ENCODE measurements around the gene STIM1.

The STIM1 gene

DNA sequence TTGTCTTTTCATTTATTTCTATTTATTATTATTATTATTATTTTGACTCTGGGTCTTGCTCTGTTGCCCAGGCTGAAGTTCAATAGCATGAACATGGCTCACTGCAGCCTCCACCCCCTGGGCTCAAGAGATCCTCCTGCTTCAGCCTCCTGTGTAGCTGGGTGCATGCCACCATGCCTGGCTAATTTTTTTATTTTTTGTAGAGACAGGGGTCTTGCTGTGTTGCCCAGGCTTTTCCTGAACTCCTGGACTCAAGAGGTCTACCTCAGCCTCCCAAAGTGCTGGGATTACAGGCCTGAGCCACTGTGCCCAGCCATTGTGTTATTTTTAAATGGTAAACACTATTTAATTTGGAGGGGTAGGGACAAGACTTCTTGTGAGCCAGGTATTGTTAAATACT is 215.9 kb downstream of the STIM1 start:
- no peak for DNase-seq (ENCODE audit: low read depth)

- DNase-seq (ENCODE audit: low read depth) = no peak
These were observed 216.4 kb downstream of the STIM1 start for GRCh38 chr11:4071914-4072313.

- DNase-seq (ENCODE audit: low read depth) = peak; percentile 12
These were observed 217.3 kb downstream of the STIM1 start for GRCh38 chr11:4072668-4073285.

GRCh38 chr11:4074266-4074665 is 218.8 kb downstream of the STIM1 start:
- DNase-seq (ENCODE audit: low read depth) = no peak

GRCh38 chr11:4076774-4077173 is 221.3 kb downstream of the STIM1 start:
- no peak for DNase-seq (ENCODE audit: low read depth)

DNA sequence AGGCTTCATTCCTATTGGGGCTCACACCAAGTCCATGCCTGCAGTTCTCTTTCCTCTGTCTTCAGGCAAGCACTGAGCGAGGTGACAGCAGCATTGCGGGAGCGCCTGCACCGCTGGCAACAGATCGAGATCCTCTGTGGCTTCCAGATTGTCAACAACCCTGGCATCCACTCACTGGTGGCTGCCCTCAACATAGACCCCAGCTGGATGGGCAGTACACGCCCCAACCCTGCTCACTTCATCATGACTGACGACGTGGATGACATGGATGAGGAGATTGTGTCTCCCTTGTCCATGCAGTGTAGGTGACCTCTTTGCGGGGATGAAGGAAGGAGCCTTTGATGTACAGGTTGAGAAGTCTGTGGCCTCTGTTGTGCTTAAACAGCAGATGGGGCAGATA is 227.7 kb downstream of the STIM1 start:
- DNase-seq (ENCODE audit: low read depth) = no peak

DNA sequence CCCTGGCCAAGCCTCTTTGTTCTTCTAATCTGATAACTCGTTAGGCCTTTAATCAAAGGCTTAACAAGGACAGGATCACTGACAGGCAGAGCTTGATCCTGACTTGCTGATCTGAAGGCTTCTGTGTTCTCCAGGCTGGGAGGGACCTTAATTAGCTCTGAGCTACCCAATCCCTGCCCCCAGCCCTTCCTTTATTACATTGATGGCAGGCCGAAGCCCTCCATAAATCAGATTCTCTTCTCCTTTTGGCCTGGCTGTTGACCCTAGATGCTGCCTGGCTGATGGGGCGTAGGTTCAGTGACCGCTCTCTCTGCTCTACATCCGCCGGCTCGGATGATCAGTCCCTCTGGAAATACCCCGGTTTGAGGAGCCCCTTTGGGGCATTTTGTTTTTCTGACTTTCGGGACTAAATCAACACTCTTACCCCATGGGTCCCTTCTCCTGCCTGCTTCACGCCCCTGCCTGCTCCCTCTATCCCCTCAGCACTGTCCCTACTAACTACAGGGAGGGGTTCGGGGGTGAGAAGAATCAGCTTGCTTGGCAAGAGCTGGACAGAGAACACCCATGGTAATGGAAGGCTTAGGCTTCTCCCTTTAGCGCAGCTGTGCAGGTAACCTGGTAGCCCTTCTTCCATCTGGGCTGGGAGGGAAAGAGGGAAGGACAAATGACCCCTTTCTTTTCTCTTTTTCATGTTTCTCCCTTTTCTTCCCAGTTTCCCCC is 229.1 kb downstream of the STIM1 start:
- no peak for DNase-seq (ENCODE audit: low read depth)

GRCh38 chr11:4085575-4085974 is 230.1 kb downstream of the STIM1 start:
- no peak for DNase-seq (ENCODE audit: low read depth)

DNA sequence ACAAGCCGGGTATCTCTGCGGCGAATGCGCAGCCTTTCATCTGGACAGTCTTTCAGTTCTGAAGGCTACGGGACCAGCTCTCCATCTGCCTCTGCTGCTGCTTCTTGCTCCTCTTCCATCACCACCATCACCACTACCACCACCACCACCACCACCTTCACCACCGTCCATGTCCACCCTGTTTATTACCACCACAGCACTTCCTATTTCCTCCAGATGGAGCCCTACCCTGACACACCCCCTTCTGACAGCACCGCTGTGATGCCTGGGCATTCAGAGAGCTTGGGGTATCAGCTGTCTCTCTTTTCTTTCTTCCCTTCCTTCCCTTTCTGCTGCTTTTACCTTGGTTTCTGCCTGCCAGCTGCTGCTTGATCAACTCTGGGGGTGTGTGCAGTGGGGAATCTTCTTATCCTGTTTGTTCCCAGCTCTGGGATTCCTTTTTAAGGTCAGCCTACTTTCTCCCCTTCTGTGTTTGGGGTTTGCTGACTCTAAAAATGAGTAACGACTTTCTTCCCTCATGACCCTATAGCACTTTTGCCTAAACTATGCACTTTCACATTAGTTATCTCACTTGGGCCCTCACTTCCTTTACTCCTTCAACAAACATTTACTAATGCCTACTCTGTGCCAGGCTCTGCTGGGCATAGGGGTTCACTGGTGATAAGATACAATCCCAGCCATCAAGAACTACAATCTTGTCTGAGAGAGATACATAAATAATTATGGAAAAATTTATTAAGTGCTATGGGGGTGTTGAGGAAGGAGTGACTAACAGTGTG is 231.3 kb downstream of the STIM1 start:
- no peak for DNase-seq (ENCODE audit: low read depth)

GRCh38 chr11:4087551-4087950 is 232.1 kb downstream of the STIM1 start:
- no peak for DNase-seq (ENCODE audit: low read depth)

- DNase-seq (ENCODE audit: low read depth) = peak; percentile 36
These were observed 234.8 kb downstream of the STIM1 start for GRCh38 chr11:4090258-4090657.

- DNase-seq (ENCODE audit: low read depth) = no peak
These were observed 236.6 kb downstream of the STIM1 start for GRCh38 chr11:4092026-4092425.

DNA sequence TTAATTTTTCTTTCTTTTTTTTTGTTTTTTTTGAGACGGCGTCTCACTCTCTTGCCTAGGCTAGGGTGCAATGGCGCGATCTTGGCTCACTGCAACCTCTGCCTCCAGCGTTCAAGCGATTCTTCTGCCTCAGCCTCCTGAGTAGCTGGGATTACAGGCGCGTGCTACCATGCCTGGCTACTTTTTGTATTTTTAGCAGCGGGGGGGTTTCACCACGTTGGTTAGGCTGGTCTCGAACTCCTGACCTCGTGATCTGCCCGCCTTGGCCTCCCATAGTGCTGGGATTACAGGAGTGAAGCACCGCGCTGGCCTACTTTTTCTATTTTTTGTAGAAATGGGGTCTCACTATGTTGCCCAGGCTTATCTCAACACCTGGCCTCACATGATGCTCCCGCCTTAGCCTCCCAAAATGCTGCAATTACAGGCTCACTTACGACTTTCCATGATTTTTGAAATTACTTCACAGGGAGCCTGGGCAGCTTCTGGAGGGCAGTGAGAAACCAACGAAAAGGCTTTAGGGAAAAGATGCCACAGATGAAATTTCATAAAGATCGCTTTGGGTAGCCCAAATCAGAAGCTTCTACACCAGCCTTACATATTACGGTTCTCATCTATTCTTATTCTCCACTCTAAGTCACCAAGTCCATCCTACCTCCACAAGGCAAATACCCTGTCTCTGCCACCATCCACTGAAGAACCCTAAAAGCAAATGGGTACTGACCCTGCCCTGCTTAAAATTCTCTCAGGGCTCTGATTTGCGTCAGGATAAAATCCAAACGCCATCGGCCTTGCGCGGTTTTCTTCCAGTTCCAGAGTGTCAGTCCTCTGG is 238.3 kb downstream of the STIM1 start:
- no peak for DNase-seq (ENCODE audit: low read depth)

DNA sequence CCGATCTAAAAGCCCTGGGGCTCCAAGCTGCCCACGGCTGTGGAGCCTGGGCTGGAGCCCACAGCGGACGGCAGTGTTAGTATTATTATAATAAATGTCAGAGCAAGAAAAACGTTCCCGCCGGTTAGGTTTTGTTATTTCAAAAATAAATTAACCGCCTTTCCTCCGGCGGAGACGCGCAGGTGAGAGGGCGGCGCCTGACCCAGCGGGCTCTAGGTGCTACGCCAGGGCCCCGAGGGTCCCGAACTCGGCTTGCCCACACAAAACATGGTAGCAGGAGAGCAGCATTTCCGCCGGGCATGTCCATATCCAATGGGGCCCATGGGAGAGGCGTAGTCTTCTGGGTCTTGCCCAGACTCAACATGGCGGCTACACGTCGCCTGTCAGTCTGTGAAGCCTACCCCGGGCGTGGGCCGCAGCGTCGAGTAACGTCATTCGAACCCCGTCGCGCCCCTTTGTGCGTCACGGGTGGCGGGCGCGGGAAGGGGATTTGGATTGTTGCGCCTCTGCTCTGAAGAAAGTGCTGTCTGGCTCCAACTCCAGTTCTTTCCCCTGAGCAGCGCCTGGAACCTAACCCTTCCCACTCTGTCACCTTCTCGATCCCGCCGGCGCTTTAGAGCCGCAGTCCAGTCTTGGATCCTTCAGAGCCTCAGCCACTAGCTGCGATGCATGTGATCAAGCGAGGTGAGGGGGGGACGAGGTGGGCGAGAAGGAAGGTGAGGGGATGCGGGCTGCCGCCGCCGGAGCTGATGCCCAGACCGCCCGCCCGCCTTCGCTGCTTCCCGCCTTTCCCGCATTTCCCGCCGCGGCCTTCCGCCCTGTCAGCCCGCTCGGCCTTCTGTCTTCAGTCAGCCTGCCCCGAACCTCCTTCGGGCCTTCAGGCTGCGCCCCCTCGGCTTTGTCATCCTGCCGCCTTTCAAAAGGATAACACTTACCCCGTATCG is 239.2 kb downstream of the STIM1 start, which contains the start of gene RRM1:
RRM1 (plus strand) TSS at position 452 of the 944 bp plus-strand sequence; CDS start at position 666, 214 bp downstream.
- DNase-seq (ENCODE audit: low read depth) = peak; percentile 87

DNA sequence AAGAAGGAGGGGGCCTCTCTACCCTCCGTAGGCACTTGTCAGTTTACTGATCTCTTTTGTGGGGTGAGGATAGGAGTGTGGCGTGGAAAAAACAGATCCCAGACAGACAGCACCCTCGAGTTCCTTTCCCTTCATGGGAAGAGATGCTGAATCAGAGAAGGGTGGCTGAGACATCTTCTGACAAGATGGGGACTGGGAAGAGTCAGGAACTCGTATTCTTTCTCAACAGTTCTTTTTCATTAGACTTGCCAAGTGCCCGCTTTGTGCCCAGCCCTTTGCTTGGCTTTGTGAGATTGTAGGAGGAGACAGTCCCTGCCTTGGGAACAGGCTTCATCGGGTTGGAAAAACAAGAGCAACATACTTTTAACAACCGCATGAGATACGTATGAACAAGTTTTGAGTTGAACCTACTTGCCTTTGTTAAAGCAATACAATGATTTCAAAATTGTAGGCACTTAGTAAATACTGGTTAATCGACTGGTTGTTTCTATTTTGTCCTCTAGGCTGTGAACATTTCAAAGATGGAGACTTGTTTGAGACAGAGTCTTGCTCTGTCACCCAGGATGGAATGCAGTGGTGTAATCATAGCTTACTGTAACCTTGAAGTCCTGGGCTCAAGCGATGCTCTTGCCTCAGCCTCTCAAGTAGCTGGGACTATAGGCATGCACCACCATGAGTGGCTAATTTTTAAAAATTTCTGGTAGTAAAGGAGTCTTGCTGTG is 240.2 kb downstream of the STIM1 start:
- no peak for DNase-seq (ENCODE audit: low read depth)

GRCh38 chr11:4098026-4098621 is 242.7 kb downstream of the STIM1 start:
- no peak for DNase-seq (ENCODE audit: low read depth)

- DNase-seq (ENCODE audit: low read depth) = no peak
These were observed 247.2 kb downstream of the STIM1 start for GRCh38 chr11:4102711-4103110.

DNA sequence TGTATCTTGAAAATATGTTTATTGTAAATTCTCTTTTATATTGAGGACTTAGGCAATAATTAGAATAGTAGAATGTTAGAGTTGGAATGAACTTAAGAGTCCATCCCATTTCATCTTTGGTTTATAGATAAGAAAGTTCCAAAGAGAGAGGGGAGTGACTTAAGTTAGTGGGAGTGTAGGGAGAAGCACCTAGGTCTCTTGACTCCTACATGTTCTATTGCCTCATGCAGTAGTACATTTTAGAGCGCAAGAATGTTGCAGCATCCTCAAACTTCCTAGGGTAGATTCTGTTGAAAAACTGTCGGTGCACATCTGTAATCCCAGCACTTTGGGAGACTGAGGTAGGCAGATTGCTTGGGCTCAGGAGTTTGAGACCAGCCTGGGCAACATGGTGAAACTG is 247.8 kb downstream of the STIM1 start:
- DNase-seq (ENCODE audit: low read depth) = no peak

GRCh38 chr11:4105916-4106315 is 250.5 kb downstream of the STIM1 start:
- DNase-seq (ENCODE audit: low read depth) = no peak

DNA sequence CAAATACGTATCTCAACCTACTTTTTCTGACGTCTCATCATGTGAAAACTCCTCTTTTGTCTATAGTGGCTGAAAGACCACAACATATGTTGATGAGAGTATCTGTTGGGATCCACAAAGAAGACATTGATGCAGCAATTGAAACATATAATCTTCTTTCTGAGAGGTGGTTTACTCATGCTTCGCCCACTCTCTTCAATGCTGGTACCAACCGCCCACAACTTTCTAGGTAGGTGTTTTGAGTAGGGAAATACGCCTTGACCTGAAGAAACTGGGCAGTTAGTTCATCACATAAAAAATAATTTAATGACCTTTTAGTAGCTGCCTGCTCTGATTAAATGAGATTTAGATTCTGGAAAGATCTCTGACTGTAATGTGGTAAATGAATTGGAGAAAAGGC is 256.4 kb downstream of the STIM1 start:
- DNase-seq (ENCODE audit: low read depth) = no peak
